ENCODE data around the gene RALB.

The RALB gene

DNA sequence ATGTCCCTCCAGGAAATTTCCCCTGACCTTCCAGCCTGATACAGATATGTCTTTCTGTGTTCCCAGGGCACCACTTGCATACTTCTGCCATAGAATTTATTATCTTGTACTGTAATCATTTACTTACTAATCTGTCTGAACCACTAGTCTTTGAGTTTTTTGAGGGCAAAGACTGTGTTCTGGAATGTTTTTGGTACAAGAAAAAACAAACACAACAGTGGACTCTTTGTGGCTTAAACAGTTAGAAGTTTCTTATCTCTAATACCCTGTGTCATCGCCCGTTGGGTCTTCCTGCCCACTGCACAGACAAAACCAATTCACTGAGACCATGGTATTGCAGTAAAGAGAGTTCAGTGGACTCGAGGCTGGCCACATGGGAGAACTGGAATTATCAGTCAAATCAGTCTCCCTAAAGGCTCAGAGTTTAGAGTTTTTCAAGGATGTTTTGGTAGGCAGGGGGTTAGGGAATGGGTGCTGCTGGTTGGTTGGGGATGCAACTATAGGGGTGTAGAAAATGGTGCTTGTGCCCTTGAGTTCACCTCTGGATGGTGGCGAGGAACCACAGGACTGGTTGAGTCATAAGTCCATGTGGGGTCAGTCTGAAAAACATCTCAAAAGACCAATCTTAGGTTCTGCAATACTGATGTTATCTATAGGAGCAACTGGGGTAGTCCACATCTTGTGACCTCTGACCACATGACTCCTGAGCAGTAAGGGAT, 20.3 kb downstream of the RALB start:
- FAIRE-seq (no peak), DNase-seq (ENCODE audit: insufficient read length, low spot score) (no peak)
- no peak for TF ChIP-seq POLR2A (IDR thresholded peaks at IDR 0.05; ENCODE audit: low read depth, low read length)

GRCh38 chr2:120275617-120276400, 23.2 kb downstream of the RALB start:
- TF ChIP-seq POLR2A (IDR thresholded peaks at IDR 0.05; ENCODE audit: low read depth, low read length) = no peak
- DNase-seq (ENCODE audit: insufficient read length, low spot score) (no peak), FAIRE-seq (no peak)

DNA sequence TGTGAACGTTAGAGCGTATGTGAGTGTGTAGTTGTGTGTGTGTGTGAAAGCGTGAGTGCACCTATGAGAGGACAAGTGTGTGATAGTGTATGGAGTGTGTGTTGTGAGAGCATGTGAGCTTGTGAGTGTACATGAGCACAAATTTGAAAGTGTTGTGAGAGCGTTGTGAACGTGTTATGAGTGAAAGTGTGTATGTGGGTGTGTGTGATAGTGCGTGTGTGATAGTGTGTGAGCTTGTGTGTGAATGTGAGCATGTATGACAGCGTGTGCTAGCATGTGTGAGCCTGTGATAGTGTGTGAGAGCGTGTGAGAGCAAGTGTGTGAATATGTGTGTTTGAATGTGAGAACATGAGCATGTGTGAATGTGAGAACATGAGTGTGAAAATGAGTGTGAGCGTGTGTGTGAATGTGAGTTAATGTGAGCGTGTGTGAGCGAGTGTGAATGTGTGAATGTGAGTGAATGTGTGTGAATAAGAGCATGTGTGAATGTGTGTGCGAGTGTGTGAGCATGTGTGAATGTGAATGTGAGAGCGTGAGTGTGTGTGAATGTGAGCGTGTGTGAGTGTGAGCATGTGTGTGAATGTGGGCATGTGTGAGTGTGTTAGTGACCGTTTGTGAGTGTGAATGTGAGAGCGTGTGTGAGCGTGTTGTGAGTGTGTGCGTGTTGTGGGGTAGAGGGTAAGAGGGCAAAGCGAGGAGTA, 25.0 kb downstream of the RALB start:
- DNase-seq (ENCODE audit: insufficient read length, low spot score) (no peak), FAIRE-seq (no peak)
- TF ChIP-seq POLR2A (IDR thresholded peaks at IDR 0.05; ENCODE audit: low read depth, low read length) = no peak

GRCh38 chr2:120278901-120279300, 26.2 kb downstream of the RALB start:
- FAIRE-seq (no peak), DNase-seq (ENCODE audit: insufficient read length, low spot score) (no peak)
- TF ChIP-seq POLR2A (IDR thresholded peaks at IDR 0.05; ENCODE audit: low read depth, low read length) = no peak

DNA sequence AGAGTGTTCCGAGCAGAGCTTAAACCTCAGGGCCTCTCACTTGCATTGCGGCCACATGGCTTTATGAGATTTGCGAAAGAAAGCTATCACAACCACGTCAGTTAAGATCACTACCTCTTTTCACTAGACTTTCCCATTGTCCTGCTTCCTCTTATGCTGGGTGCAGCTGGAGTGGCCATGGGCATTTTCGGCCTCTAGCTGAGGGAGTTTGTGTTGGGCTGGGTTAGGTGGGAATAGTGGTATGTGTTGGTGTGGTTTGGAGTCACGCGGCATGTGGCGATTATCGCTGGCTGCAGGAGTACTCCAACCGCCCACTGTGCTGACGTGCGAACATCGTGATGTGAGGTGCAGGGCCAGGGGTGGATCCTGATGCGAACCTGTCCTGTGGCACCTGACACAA, 27.1 kb downstream of the RALB start:
- no peak for DNase-seq (ENCODE audit: insufficient read length, low spot score)
- FAIRE-seq = no peak
- no peak for TF ChIP-seq POLR2A (IDR thresholded peaks at IDR 0.05; ENCODE audit: low read depth, low read length)

GRCh38 chr2:120283649-120284048, 31.0 kb downstream of the RALB start:
- DNase-seq (ENCODE audit: insufficient read length, low spot score) = no peak
- TF ChIP-seq POLR2A (IDR thresholded peaks at IDR 0.05; ENCODE audit: low read depth, low read length) = no peak
- no peak for FAIRE-seq

GRCh38 chr2:120285056-120285455, 32.4 kb downstream of the RALB start:
- DNase-seq (ENCODE audit: insufficient read length, low spot score) = no peak
- no peak for TF ChIP-seq POLR2A (IDR thresholded peaks at IDR 0.05; ENCODE audit: low read depth, low read length)
- no peak for FAIRE-seq

DNA sequence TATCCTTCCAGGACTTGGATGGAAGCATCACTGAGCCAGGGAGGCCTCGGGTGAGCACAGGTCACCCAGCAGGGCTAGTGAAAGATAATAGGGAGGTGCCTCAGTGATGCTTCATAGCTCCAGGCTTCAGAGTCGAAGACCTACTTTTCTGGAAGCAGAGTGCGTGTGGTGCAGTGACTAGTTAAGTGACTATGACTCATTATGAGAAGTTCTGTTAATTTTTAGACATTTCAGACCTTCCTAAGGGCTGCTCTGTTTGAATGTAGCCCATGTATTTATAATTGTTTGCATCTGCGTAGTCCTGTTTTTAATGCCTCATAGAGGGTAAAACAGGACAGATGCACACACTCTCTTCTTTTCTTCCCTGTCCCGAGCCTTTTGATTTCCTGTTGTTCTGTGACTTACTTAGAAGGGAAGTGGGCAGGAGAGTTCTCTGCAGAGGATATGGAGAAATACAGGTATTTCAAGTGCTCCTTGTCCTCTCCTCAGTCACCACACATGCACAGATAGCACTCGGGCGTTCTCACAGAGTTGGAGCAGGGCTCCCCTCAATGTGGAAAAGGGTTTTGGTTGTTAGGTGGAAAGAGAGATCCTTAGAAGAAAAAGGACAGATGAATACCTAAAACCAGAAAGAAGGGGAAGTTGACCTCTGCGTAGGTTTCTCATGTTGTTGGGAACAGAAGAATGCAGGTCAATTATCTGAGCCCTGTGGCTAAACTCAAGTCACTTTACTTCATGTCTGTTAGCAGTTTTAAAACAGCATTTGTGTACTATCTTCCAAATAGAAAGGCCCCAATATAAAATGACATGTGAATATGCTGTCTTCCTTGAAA, 34.7 kb downstream of the RALB start:
- no peak for TF ChIP-seq POLR2A (IDR thresholded peaks at IDR 0.05; ENCODE audit: low read depth, low read length)
- DNase-seq (ENCODE audit: insufficient read length, low spot score) (peak; percentile 66), FAIRE-seq (peak; percentile 83)

DNA sequence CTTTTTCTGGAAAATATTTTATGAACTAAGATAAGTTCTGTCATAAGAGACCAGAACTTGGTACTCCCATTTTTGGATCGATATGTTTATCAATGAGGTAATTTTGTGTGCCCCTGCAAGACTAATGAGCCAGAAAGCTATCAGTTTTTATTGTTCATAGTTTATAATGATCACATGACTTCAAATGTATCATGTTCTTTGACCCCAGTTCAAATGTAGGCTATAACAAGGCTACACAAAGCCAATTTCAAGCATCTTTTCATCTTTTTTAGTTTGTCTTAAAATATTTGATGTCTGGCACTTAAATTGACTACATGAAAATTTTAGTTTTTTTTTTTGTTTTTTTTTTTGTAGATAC, 35.3 kb downstream of the RALB start:
- no peak for TF ChIP-seq POLR2A (IDR thresholded peaks at IDR 0.05; ENCODE audit: low read depth, low read length)
- DNase-seq (ENCODE audit: insufficient read length, low spot score) = no peak
- FAIRE-seq = no peak

DNA sequence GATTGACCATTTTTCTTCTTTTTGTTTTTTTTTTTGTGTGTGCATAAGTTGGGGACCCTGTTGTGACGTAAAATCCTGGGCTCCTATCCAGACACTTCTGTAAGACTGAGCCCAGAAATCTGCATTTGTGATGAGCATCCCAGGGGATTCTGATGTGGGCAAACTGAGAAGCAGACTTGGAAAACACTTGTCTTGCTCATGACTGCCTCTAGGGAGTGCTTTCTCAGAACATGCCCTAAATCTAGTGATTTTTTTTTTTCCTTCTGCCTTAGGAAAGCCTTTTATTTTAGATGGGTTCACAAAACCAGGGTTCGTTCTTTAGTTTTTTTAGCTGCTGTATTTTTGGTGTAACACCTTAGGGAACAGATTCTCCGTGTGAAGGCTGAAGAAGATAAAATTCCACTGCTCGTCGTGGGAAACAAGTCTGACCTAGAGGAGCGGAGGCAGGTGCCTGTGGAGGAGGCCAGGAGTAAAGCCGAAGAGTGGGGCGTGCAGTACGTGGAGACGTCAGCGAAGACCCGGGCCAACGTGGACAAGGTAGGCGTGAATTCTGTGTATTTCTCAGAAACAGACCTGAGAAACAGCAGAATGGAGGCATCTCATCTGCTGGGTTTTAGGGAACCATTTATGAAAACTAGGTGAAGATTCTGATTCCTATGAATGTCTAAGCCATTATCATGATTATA, 36.7 kb downstream of the RALB start:
- TF ChIP-seq POLR2A (IDR thresholded peaks at IDR 0.05; ENCODE audit: low read depth, low read length) = no peak
- DNase-seq (ENCODE audit: insufficient read length, low spot score) (no peak), FAIRE-seq (no peak)

DNA sequence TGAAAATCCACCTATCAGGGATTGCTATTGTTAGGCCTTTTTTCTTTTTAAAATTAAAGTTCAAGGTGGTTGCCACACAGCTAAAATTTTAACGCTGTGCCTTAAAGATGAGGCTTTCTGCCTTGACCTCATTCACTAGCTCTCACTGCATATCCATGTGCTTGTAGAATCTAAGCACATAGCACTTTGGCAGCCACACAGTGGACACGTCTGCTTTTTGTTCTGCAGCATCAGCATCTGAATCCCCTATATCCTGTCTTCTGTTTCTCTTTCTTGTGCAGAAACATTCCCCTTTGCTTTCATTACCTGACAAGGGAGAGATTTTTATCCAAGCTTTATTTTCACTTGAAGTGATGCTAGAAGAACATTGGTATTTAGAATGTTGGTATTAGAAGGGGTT, 38.1 kb downstream of the RALB start:
- TF ChIP-seq POLR2A (IDR thresholded peaks at IDR 0.05; ENCODE audit: low read depth, low read length) = no peak
- FAIRE-seq = no peak
- no peak for DNase-seq (ENCODE audit: insufficient read length, low spot score)

- DNase-seq (ENCODE audit: insufficient read length, low spot score) = no peak
- FAIRE-seq = no peak
- no peak for TF ChIP-seq POLR2A (IDR thresholded peaks at IDR 0.05; ENCODE audit: low read depth, low read length)
Measured at GRCh38 chr2:120291401-120292311, 39.0 kb downstream of the RALB start.
